NCI-H1092 treated with DMSO at 0.1 percent for 48 hours (cell line): Measurements from ENCODE around the gene NAT10.
"Not testable (repeated sequence)": the region's sequence is repeated elsewhere in the genome, so short reads cannot be mapped to it uniquely, and the experiment has no call there.

Experiments
- DNase-seq: peaks from one replicate; lab custom pipeline; 2025; lab: John Stamatoyannopoulos, UW

Gene NAT10

GRCh38 chr11:34105079-34105956 is at the start of gene NAT10:
Gene NAT10 (plus strand): TSS chr11:34105629. CDS start chr11:34108226, 2,597 bp downstream.
- DNase-seq = peak; percentile 98

GRCh38 chr11:34056672-34057071 is 48.8 kb upstream of the NAT10 start:
- no peak for DNase-seq

GRCh38 chr11:34063061-34063795 is 42.2 kb upstream of the NAT10 start:
- DNase-seq = no peak

GRCh38 chr11:34064291-34064690 is 41.1 kb upstream of the NAT10 start:
- DNase-seq = no peak

- no peak for DNase-seq
Observed at GRCh38 chr11:34065505-34066203, 39.8 kb upstream of the NAT10 start.

- not testable (repeated sequence) for DNase-seq
Observed at GRCh38 chr11:34066766-34067165, 38.7 kb upstream of the NAT10 start.

GRCh38 chr11:34067383-34068065 is 37.9 kb upstream of the NAT10 start:
- no peak for DNase-seq

- no peak for DNase-seq
Observed at GRCh38 chr11:34068111-34068510, 37.3 kb upstream of the NAT10 start.

- DNase-seq = not testable (repeated sequence)
Observed at GRCh38 chr11:34071306-34071705, 34.1 kb upstream of the NAT10 start.

- DNase-seq = no peak
Observed at GRCh38 chr11:34072041-34072440, 33.4 kb upstream of the NAT10 start.

GRCh38 chr11:34072832-34073231 is 32.6 kb upstream of the NAT10 start:
- no peak for DNase-seq

- DNase-seq = no peak
Observed at GRCh38 chr11:34074391-34074790, 31.0 kb upstream of the NAT10 start.

GRCh38 chr11:34075178-34075820 is 30.1 kb upstream of the NAT10 start:
- no peak for DNase-seq

- DNase-seq = no peak
Observed at GRCh38 chr11:34080609-34081008, 24.8 kb upstream of the NAT10 start.

- no peak for DNase-seq
Observed at GRCh38 chr11:34084637-34085036, 20.8 kb upstream of the NAT10 start.

- no peak for DNase-seq
Observed at GRCh38 chr11:34086554-34087283, 18.7 kb upstream of the NAT10 start.

GRCh38 chr11:34091825-34092224 is 13.6 kb upstream of the NAT10 start:
- no peak for DNase-seq

GRCh38 chr11:34094900-34095299 is 10.5 kb upstream of the NAT10 start:
- DNase-seq = not testable (repeated sequence)

- DNase-seq = no peak
Observed at GRCh38 chr11:34098813-34099212, 6.6 kb upstream of the NAT10 start.

GRCh38 chr11:34104680-34105078 is 750 bp upstream of the NAT10 start:
- DNase-seq = no peak
